Measurements from ENCODE around the gene PIP4K2C. TPM values are rescaled to one million over a fixed set of nuclear protein-coding genes. Genes with fewer than 3 reads are reported as not detected.

Gene PIP4K2C
- total and polyA plus RNA-seq, 10 of the 15 experiments (the other 5 are each of a cell fraction or from before 2014, with no cell fraction given) = 4.8 to 25.1 (median 14.9) TPM

DNA sequence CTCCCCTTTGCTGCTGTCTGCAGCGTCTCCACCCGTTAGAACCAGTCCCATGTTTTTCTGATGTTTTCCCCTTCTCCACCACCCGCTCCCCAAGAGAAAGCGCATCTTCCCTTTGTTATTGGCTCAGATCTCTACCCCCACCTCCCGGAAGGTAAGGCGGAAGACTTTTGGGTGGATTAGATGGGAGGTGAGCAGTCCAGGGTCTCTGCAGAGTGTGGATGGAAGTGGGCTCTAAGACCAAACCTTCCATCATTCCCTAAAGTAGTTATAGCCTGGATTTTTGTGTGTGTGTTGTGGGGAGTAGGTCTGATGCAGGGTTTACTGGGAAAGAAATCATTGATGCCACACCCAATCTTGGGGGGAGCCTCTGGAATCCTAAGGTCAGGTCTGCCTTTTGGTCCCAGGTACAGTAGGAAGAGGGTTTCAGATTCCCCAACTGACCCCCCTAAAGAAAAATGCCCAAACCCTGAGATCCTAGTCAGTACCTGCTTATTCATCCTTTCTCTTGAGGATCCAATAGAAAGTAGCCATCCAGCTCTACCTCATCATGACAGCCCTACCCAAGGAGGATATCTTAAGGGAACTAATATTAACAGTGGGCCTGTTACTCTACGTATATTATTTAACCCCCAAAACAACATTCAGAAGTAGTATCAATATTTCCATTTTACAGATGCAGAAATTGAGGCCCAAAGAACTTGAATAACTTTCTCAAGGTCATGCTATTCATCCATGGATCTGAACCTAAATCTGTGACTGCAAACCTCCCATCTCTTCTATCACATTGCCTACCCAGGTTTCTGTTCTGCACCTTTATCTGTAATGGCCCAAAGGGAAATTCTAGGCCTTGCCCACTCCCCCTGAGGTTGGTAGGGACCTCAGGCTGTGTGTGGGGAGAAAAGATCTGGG lies 40.1 kb upstream of the PIP4K2C start:
- Histone ChIP-seq H3K4me3 (no peak overlapping the region), H3K4me2 (ENCODE audit: control insufficient read depth, insufficient read depth) (peak overlapping the region; percentile 84; the same call in 1 of the 2 replicates), H3K9ac (ENCODE audit: control insufficient read depth, insufficient read depth, low read length) (no peak overlapping the region), H3K79me2 (ENCODE audit: control insufficient read depth, insufficient read depth, low read length) (peaks cover 11% of the 10 kb centered on the region), H2AFZ (ENCODE audit: control insufficient read depth, low read depth, low read length) (no peak overlapping the region; the same call in 1 of the 2 replicates), H3K27ac (ENCODE audit: control insufficient read depth, insufficient read depth) (no peak overlapping the region), H3K9me3 (replicated peaks; ENCODE audit: control insufficient read depth, insufficient read depth, low read length) (no peaks in the 10 kb centered on the region), H3K27me3 (replicated peaks in 1 of 2; ENCODE audit: control insufficient read depth in 2 of 2, insufficient read depth in 2 of 2, low read length in 1 of 2) (peaks cover 0 to 3% of the 10 kb centered on the region in 2 experiments; a peak in 2 of 4 replicates), H3K4me1 (ENCODE audit: control insufficient read depth, insufficient read depth, low read length) (peaks cover 5% of the 10 kb centered on the region; the same call in 1 of the 2 replicates), H4K20me1 (ENCODE audit: control insufficient read depth, insufficient read depth) (no peaks in the 10 kb centered on the region), H3K36me3 (ENCODE audit: control insufficient read depth in 2 of 2, insufficient read depth in 2 of 2, low read length in 1 of 2) (no peaks in the 10 kb centered on the region)
- ChIA-PET POLR2A (no interaction called here), RAD21 (ENCODE audit: unreplicated experiment) (no interaction called here), SMC1A (ENCODE audit: uncharacterized antibody, unreplicated experiment) (interaction anchor here (0.6 kb wide), 1 partner anchor 312 kb away, joined by 3 read pairs; no protein-coding TSS in a partner anchor), CTCF (no interaction called here)
- no TSS peak for BruUV-seq (replicated peaks)
- FAIRE-seq (no peak), ATAC-seq (no peak), DNase-seq (ENCODE audit: low read depth, low spot score) (no peak)
- 90% methylated on average over 7 of the region's 7 CpGs for WGBS (ENCODE audit: insufficient coverage, insufficient replicate concordance, low lambda C conversion rate, missing lambda C conversion rate)
- no peak for TF ChIP-seq NFXL1 (IDR thresholded peaks at IDR 0.05; ENCODE audit: borderline replicate concordance)
- TF ChIP-seq FOS (IDR thresholded peaks at IDR 0.05; ENCODE audit: borderline replicate concordance, extremely low read depth, insufficient read length) = no peak
- TF ChIP-seq GATAD2B (conservative IDR thresholded peaks at IDR 0.05; ENCODE audit: low read depth) = no peak
- no peak for TF ChIP-seq RBBP5 (conservative IDR thresholded peaks at IDR 0.05)
- no peak for TF ChIP-seq FOXM1 (IDR thresholded peaks at IDR 0.05; ENCODE audit: low read depth, low read length)
- TF ChIP-seq, protein P1, sequence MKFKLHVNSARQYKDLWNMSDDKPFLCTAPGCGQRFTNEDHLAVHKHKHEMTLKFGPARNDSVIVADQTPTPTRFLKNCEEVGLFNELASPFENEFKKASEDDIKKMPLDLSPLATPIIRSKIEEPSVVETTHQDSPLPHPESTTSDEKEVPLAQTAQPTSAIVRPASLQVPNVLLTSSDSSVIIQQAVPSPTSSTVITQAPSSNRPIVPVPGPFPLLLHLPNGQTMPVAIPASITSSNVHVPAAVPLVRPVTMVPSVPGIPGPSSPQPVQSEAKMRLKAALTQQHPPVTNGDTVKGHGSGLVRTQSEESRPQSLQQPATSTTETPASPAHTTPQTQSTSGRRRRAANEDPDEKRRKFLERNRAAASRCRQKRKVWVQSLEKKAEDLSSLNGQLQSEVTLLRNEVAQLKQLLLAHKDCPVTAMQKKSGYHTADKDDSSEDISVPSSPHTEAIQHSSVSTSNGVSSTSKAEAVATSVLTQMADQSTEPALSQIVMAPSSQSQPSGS (IDR thresholded peaks at IDR 0.05; ENCODE audit: low read length) = no peak
- TF ChIP-seq RFX5 (IDR thresholded peaks at IDR 0.05; ENCODE audit: low read depth, low read length) = no peak
- TF ChIP-seq CREM (IDR thresholded peaks at IDR 0.05; ENCODE audit: low read depth) = no peak
- intact Hi-C loops (cut with micrococcal nuclease; ENCODE audit: unreplicated experiment) (no loop called here), in situ Hi-C loops (cut with MboI) (no loop called here)
